HG03460 (cell line): ENCODE results near the gene FCER1A.

ENCODE experiments used
- ATAC-seq: cut with Tn5 transposase; IDR thresholded peaks from one replicate; pipeline ENCODE4 v1.9.1; 2021; ENCODE audit not compliant: unreplicated experiment

Gene FCER1A

GRCh38 chr1:159302095-159302494 lies at the start of gene FCER1A:
Gene FCER1A, plus strand, starts transcription at chr1:159302336. Its CDS starts 29 bp downstream, at chr1:159302365.
- no peak for ATAC-seq

GRCh38 chr1:159261311-159261710 lies 40.8 kb upstream of the FCER1A start:
- no peak for ATAC-seq

GRCh38 chr1:159261721-159262494 lies 40.2 kb upstream of the FCER1A start:
- no peak for ATAC-seq

GRCh38 chr1:159266832-159267231 lies 35.3 kb upstream of the FCER1A start:
- ATAC-seq = no peak

DNA sequence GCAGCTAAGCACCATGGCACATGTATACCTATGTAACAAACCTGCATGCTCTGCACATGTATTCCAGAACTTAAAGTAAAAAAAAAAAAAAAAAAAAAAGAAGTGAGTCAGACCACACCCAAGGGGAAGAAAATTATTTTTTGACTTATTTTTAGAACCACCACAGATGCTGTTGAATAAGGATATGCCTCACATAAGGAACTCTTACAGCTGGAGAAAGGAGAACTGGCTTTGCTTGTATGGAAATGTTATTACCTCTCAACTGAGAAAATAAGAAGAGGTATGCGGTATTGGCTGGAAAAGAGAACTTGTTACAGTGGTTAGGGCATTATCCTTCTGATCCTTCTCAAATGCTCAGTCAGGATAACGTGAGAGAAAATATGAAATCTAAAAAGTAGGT lies 27.5 kb upstream of the FCER1A start:
- no peak for ATAC-seq

DNA sequence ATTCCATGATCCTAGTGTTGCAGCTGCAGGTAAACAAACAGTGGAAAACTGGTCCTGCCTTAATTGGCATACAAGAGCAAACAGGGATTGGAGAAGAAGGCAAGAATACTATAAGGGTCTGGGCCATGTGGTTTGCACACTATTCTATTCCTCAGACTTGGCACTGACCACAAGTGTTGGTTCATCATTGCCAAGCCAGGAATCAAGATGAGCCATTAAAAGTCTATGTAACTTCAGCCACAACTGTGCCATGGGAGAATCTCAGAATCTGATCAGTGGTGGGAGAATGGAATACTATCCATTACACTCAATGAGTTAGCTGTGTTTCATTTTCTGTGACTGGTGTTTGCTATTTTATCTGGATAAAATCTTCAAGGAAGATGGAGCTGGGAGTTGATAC lies 26.2 kb upstream of the FCER1A start:
- ATAC-seq = no peak

GRCh38 chr1:159279773-159280172 lies 22.4 kb upstream of the FCER1A start:
- no peak for ATAC-seq

DNA sequence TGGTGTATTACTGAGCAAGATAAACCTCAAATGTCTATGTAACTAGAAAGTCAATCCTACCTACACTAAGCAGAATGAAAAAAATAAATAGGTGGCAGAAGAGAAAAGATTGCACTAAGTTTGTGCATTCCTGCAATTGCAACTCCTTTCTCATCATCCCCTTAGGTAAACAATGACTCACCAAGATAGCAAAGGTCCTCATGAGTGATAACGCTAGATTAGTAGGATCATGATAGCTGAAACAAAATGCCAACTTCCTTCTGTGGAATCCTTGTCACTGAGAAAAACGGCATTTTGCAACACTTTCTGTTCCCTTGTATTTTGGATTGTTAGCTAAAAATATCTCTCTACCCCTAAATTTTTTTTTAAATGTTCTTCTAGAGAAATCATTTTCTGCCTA lies 20.0 kb upstream of the FCER1A start:
- ATAC-seq = no peak

DNA sequence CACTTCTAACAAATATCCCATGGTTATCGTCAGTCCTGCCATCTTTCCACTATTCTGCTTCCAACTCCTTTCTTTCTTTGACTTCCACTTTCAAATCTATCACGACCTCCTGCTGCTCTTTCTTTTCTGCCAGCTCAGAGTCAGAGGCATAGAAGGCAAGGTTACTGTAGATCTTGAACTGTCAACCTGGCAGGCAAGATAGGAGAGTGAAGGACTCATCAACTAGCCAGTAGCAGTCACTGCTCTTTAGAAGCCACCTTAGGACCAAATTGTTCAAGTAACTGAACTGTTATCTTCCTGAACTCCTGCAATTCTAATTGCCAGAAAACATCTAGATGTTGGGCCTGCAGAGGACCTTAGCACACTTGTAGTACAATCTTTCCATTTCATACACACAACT lies 13.1 kb upstream of the FCER1A start:
- ATAC-seq = no peak

DNA sequence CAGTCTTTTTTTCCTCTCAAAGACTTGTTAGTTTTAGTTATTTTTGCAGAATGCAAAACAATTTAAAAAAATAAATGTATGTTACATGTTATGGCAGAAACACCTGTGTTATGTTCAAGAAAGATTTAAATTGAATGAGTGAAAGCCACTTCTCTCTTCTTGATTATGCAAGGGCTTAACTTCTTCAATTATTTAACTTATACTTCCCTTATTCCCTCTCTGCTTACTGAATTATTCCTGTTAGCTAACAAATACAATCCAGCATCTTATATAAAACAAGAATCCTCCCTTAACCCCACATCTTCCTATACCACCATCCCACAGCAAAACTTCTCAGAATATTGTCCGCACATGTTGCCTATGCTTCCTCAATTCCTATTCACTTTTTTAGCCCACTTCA lies 10.7 kb upstream of the FCER1A start:
- ATAC-seq = no peak

GRCh38 chr1:159296706-159297375 lies 5.3 kb upstream of the FCER1A start:
- no peak for ATAC-seq

- no peak for ATAC-seq
These were observed 2.0 kb upstream of the FCER1A start for GRCh38 chr1:159300146-159300545.

DNA sequence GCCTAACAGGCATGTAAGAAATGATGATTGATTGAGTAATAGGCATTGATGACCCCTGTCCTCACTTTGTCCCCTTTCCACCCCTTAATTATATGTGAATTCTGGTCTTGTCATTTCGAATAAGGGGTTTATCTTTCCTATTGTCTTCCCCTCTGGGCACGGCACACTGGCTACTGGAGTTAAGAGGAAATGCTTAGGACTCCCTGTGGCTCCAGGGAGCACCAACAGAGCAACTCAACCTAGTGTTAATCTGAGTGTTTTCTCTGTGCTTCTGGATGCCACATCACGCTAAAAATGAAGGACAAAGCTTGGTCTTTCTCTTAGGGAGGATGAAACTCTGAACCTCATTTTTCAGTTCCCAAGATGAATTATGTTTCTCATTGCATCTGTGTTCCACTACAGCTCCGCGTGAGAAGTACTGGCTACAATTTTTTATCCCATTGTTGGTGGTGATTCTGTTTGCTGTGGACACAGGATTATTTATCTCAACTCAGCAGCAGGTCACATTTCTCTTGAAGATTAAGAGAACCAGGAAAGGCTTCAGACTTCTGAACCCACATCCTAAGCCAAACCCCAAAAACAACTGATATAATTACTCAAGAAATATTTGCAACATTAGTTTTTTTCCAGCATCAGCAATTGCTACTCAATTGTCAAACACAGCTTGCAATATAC lies 5.3 kb downstream of the FCER1A start:
- no peak for ATAC-seq

DNA sequence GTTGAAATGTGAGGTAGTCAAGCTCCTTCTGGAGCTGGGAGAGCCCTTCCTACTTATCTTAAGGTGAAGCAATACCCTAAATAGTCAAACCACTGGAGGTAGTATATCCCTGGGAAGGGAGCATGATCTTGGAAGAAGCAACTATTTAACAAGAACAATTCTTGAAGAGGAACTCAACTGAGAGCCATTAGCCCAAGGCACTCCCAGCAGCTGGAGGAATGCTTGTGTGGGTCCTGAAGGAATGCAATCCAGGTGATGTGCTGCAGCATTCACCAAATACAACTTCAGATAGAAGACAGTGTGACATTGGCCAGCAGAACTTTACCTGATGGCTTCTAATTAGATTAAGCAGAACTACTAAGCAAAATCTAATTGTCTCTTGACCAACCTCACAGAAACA lies 9.5 kb downstream of the FCER1A start:
- ATAC-seq = no peak

DNA sequence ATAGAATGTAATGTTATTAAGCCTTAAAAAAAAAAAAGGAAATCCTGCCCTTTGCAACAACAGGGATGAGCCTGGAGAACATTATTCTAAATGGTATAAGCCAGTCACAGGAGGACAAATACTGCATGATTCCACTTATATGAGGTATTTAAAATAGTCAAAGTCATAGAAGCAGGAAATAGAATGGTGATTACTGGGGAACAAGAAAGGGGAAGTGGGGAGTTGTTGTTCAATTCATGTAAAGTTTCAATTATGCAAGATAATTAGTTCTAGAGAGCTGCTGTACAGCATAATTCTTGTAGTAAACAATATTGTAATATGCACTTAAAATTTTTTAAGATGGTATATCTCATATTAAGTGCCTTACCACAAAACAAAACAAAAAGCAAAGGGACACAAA lies 13.2 kb downstream of the FCER1A start:
- ATAC-seq = no peak

GRCh38 chr1:159318784-159319551 lies 16.8 kb downstream of the FCER1A start:
- ATAC-seq = no peak

DNA sequence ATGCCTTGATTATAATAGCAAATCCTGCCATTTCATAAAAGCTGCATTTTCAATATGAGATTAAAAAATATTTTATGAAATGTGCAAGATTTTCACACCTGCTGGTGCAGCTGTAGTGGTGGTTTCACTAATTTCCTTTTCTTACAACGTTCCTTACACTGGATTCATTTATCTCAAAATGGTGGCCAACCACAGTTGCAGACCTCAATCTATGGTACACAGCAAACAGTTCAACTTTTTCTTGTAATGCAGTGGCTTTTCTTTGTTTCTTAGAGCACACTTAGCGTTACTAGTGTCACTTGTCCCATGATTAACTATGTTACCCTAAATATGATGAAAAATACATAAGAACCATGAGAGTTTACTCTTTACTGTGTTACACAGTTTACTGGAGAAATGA lies 32.7 kb downstream of the FCER1A start:
- no peak for ATAC-seq

DNA sequence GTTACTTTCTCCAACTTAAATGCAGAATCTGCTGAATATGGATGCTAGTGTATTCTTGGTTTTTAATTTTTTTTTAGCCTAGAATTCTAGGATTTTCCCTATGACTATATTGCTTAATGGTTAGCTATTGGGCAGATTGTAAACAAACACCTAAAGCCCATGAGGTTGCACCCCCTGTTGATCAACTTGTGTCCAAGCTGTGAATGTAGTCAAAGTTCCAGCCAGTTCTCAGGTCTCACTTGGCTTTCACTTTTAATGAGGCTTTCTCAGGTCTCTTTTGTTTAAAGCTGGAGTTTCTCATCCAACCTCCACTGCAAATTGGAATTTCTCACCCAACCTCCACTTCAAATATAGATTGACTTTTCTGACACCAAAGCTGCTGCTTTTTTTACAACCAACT lies 35.9 kb downstream of the FCER1A start:
- no peak for ATAC-seq

- no peak for ATAC-seq
These were observed 37.4 kb downstream of the FCER1A start for GRCh38 chr1:159339536-159339935.

GRCh38 chr1:159341736-159342135 lies 39.6 kb downstream of the FCER1A start:
- ATAC-seq = no peak

DNA sequence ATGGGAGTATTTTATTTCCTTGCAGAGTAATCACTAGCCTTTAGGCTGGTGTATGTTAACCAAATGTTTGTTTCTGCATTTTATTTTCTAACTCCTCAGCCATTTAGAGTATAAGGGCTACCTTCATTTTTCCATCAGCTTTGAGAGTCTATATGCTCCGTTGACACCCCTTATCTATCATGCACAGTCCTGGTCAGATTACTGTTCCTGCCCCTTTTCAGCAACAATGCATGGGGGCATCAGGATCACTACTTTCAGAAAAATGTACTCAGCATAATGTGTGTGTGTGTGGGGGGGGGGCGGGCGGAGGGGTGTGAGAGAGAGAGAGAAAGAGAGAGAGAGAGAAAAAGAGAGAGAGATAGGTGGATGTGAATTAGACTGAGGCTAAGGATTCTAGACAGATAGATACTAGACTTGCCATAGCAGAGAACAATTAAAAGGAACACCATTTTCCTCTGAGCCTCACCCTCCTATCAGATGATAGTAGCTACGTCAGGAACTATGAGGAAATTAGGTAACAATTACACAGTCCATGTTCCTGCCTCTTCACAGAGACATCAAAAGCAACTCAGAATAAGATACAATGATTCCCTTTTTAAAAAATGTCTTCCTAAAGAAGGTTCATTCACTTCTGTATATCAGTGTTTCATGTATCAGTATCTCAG lies 40.8 kb downstream of the FCER1A start:
- no peak for ATAC-seq
